ENCODE data around the gene RUNDC3A.
A peak's percentile ranks its signal among the peaks of the same experiment; 100 is the strongest.

Gene RUNDC3A

DNA sequence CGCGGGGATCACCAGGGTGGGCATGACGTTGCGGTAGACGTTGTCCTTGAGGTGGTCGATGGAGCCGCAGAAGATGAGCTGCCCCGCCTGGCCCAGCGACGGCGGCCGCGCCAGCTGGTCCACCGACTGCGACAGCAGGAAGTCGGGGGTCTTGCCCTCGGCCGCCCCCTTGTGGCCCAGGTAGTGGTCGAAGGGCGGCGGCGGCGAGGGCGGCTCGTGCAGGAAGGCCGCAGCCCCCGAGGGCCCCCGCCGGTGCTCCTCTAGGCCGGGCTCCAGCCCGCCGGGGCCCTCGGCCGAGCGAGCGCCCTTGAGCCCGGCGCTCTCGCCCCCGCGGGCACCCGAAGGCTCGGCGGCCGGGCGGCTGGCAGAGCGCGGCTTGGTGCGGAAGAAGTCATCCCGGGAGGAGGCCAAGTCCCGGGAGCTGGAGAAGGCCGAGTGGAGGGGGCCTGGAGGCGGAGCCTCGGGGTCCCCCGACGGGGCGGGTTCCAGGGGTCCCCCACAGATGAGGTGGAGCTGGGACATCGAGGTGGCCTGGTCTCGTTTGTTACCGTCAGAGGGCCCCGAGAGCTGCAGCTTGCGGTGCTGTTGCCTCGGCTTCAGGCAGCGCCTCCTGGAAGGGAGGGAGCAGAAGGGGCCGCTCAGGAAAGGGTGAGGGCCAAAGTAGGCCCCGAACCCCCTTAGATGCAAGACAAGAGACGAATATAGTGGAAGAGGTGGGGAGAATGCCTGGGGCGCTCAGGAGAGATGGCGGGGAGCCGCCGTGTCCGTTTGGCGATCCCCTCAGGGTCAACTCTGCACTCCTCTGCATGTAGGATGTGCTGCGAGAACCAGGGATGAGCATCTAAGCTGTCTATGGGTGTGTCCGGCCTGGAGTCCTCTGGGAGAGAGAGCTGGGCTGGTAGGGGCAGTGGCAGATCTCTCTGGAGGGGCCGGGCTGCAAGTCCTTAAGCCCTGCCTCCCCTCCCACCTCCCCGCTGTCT lies 46.5 kb downstream of the RUNDC3A start:
- Histone ChIP-seq H3K4me2 (ENCODE audit: low read length) (no peak overlapping the region), H3K27ac (no peak overlapping the region), H3K27me3 (ENCODE audit: control insufficient read depth, insufficient read depth, low read length) (no peaks in the 10 kb centered on the region), H3K9me3 (ENCODE audit: control insufficient read depth, low read length) (no peaks in the 10 kb centered on the region), H3K36me3 (ENCODE audit: control insufficient read depth, insufficient read depth, low read length) (no peaks in the 10 kb centered on the region), H2AFZ (no peak overlapping the region), H3K4me1 (peaks cover 14% of the 10 kb centered on the region), H3K9ac (no peak overlapping the region), H3K79me2 (no peaks in the 10 kb centered on the region), H3K4me3 (ENCODE audit: low read depth, low read length) (no peak overlapping the region)
- no peak for TF ChIP-seq CTCF (IDR thresholded peaks at IDR 0.05)

- Histone ChIP-seq H3K4me1 (peaks cover 22% of the 10 kb centered on the region), H3K4me2 (ENCODE audit: low read length) (no peak overlapping the region), H3K27me3 (ENCODE audit: control insufficient read depth, insufficient read depth, low read length) (no peaks in the 10 kb centered on the region), H3K9me3 (ENCODE audit: control insufficient read depth, low read length) (no peaks in the 10 kb centered on the region), H3K79me2 (peaks cover 3% of the 10 kb centered on the region), H3K9ac (no peak overlapping the region), H3K36me3 (ENCODE audit: control insufficient read depth, insufficient read depth, low read length) (no peaks in the 10 kb centered on the region), H3K27ac (peak overlapping the region; percentile 51), H3K4me3 (ENCODE audit: low read depth, low read length) (no peak overlapping the region), H2AFZ (no peak overlapping the region)
- no peak for TF ChIP-seq CTCF (IDR thresholded peaks at IDR 0.05)
Observed at GRCh38 chr17:44355642-44356099, 47.3 kb downstream of the RUNDC3A start.

- H3K36me3 ChIP-seq (ENCODE audit: control insufficient read depth, insufficient read depth, low read length), result no peaks in the 10 kb centered on the region
- no peak overlapping the region for H3K4me3 ChIP-seq (ENCODE audit: low read depth, low read length)
- peak overlapping the region; percentile 22 for H2AFZ ChIP-seq
- peaks cover 27% of the 10 kb centered on the region for H3K4me1 ChIP-seq
- peak; percentile 54 for TF ChIP-seq CTCF (IDR thresholded peaks at IDR 0.05)
- H3K4me2 ChIP-seq (ENCODE audit: low read length), result no peak overlapping the region
- no peak overlapping the region for H3K9ac ChIP-seq
- H3K79me2 ChIP-seq, result peaks cover 3% of the 10 kb centered on the region
- H3K27me3 ChIP-seq (ENCODE audit: control insufficient read depth, insufficient read depth, low read length), result no peaks in the 10 kb centered on the region
- no peaks in the 10 kb centered on the region for H3K9me3 ChIP-seq (ENCODE audit: control insufficient read depth, low read length)
- H3K27ac ChIP-seq, result peak overlapping the region; percentile 51
Observed at GRCh38 chr17:44356241-44356640, 47.8 kb downstream of the RUNDC3A start.

DNA sequence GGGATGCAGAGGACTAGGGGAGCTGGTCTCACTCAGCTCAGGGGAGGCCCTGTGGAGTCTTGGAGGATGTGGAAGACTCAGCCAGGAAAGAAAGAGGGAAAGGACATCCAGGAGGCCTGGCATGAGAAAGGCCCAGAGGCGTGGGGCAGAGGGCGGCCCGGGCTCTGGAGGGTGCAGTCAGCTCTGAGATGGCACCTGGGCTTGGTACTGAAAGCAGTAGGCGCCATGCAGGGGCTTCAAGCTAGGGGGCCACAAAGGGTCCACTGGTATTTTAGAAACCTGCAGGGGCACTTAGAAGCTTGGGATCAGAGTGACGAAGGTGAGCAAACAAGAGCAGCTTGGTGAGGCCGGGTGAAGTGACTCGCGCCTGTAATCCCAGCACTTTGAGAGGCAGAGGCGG lies 49.7 kb downstream of the RUNDC3A start:
- Histone ChIP-seq H3K9me3 (ENCODE audit: control insufficient read depth, low read length) (no peaks in the 10 kb centered on the region), H2AFZ (no peak overlapping the region), H3K27ac (peak overlapping the region; percentile 12), H3K4me3 (ENCODE audit: low read depth, low read length) (no peak overlapping the region), H3K9ac (no peak overlapping the region), H3K27me3 (ENCODE audit: control insufficient read depth, insufficient read depth, low read length) (no peaks in the 10 kb centered on the region), H3K4me2 (ENCODE audit: low read length) (no peak overlapping the region), H3K79me2 (peaks cover 9% of the 10 kb centered on the region), H3K4me1 (peaks cover 38% of the 10 kb centered on the region), H3K36me3 (ENCODE audit: control insufficient read depth, insufficient read depth, low read length) (no peaks in the 10 kb centered on the region)
- no peak for TF ChIP-seq CTCF (IDR thresholded peaks at IDR 0.05)
